HG02798 (cell line): ENCODE data around the gene NMNAT1.
"Not testable (repeated sequence)": the region's sequence is repeated elsewhere in the genome, so short reads cannot be mapped to it uniquely, and the experiment has no call there.

Source experiments
- ATAC-seq: cut with Tn5 transposase; IDR thresholded peaks from one replicate; pipeline ENCODE4 v1.9.1; 2021; ENCODE audit warnings: mild to moderate bottlenecking; ENCODE audit not compliant: unreplicated experiment, poor library complexity

Gene NMNAT1

DNA sequence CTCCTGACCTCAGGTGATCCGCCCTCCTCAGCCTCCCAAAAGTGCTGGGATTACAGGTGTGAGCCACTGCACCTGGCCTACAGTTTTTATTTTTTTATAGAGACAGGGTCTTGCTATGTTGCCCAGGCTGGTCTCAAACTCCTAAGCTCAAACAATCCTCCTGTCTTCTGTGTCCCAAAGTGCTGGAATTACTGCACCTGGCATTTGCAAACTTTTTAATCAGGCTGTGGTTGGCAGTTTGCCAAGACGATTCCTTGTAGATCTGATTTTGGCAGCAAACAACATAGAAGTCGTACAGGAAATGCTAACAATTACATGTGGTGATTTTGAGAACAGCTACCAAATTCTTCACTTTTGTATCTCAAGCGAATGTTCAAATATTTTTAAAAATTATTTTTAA is 63.9 kb downstream of the NMNAT1 start:
- ATAC-seq: no peak

GRCh38 chr1:10014016-10014415 is 70.7 kb downstream of the NMNAT1 start:
- ATAC-seq: no peak

GRCh38 chr1:10019561-10019960 is 76.3 kb downstream of the NMNAT1 start:
- no peak for ATAC-seq

DNA sequence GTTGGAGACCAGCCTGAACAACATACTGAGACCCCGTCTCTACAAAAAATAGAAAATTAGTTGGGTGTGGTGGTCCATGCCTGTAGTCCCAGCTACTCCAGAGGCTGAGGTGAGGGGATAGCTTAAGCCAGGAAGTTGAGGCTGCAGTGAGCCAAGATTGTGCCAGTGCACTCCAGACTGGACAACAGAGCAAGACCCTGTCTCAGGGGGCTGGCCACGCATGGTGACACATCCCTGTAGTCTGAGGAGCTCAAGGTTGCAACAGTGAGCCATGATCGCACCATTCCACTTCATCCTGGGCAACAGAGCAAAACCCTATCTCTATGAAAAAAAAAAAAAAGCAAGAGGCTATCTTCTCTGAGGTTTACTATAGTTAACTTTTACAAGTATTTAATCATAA is 76.8 kb downstream of the NMNAT1 start:
- ATAC-seq: no peak

- not testable (repeated sequence) for ATAC-seq
Measured at GRCh38 chr1:10020678-10021077, 77.4 kb downstream of the NMNAT1 start.

DNA sequence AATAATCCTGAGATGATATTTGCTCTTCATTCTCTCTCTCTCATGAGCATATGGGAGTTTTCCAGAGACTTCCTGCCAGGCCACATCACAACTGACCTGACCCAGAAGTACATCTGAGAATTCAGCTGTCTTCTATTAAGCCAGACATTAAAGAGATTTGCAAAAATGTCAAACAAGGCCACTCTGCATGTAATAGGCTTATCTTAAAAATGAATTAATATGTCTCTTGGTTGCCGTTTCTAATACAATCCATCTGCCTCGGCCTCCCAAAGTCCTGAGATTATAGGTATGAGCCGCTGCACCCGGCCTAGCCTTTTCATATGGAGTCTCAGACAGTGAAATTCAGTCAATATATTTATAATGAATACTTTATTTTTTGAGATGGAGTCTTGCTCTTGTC is 78.7 kb downstream of the NMNAT1 start:
- ATAC-seq: not testable (repeated sequence)

DNA sequence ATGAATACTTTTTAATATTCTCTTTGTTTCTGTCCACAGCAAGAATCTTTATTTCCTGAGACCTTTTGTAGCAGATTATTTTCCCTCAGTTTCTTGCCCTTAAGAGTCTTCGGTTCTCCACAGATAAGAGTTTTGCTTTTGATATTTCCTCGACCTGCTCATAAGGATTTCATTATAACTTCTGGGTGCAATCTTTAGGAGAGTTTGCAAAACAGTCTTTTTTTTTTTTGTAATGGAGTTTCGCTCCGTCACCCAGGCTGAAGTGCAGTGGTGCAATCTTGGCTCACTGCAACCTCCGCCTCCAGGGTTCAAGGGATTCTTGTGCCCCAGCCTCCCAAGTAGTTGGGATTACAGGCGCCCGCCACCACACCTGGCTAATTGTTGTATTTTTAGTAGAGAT is 79.4 kb downstream of the NMNAT1 start:
- ATAC-seq: no peak

DNA sequence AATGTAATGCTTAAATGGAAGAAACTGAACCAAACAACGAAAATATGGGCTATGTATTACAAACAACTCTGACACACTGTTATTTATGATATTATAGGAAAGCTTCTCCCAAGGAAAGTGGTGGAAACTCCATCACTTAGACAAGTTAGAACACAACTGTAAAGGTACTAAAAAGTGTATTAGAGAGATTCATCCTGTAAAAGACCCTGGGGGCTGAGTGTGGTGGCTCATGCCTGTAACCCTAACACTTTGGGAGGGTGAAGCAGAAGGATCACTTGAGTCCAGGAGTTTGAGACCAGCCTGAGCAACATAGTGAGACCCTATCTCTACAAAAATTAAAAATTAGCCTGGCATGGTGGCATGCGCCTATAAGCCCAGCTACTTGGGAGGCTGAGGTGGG is 82.1 kb downstream of the NMNAT1 start:
- ATAC-seq: no peak

GRCh38 chr1:10027027-10027426 is 83.8 kb downstream of the NMNAT1 start:
- no peak for ATAC-seq

DNA sequence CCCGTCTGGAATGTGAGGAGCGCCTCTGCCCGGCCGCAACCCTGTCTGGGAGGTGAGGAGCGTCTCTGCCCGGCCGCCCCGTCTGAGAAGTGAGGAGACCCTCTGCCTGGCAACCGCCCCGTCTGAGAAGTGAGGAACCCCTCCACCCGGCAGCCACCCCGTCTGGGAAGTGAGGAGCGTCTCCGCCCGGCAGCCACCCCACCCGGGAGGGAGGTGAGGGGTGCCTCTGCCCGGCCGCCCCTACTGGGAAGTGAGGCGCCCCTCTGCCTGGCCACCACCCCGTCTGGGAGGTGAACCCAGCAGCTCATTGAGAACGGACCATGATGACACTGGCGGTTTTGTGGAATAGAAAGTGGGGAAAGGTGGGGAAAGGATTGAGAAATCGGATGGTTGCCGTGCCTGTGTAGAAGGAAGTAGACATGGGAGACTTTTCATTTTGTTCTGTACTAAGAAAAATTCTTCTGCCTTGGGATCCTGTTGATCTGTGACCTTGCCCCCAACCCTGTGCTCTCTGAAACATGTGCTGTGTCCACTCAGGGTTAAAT is 85.8 kb downstream of the NMNAT1 start:
- ATAC-seq: not testable (repeated sequence)

- ATAC-seq: no peak
Measured at GRCh38 chr1:10031461-10031860, 88.2 kb downstream of the NMNAT1 start.

- ATAC-seq: peak; percentile 98
Measured at GRCh38 chr1:10032590-10033358, 89.5 kb downstream of the NMNAT1 start, which contains the start of gene UBE4B. TSS of gene UBE4B (plus strand) at chr1:10032958. CDS start at chr1:10033671, 713 bp downstream.

DNA sequence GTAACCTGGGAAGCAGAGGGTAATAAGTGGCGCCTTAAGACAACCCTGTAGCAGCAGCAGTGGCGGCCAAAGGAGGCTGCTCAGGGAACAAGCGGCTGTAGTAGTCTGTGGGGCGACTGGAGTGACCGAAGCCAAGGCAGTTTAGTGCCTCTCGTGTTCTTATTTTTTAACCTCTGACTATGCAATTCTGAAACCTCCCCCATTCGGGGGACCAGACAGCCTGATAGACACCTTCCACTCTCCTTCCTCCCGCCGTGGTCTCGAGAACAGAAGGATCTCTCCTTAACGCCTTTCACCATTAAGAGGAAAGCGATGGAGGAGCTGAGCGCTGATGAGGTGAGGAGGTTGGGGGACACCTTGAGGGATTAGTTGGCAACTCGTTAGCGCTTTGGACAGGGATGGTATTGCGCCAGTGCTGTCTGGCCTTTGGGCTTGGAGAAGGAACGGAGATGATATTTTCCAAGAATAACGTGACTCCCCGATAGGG is 90.1 kb downstream of the NMNAT1 start:
- ATAC-seq: no peak
